ENCODE results near the gene MRPL53.
A peak's percentile ranks its signal among the peaks of the same experiment; 100 is the strongest.
"Not testable (repeated sequence)": the region's sequence is repeated elsewhere in the genome, so short reads cannot be mapped to it uniquely, and the experiment has no call there.

Gene MRPL53

DNA sequence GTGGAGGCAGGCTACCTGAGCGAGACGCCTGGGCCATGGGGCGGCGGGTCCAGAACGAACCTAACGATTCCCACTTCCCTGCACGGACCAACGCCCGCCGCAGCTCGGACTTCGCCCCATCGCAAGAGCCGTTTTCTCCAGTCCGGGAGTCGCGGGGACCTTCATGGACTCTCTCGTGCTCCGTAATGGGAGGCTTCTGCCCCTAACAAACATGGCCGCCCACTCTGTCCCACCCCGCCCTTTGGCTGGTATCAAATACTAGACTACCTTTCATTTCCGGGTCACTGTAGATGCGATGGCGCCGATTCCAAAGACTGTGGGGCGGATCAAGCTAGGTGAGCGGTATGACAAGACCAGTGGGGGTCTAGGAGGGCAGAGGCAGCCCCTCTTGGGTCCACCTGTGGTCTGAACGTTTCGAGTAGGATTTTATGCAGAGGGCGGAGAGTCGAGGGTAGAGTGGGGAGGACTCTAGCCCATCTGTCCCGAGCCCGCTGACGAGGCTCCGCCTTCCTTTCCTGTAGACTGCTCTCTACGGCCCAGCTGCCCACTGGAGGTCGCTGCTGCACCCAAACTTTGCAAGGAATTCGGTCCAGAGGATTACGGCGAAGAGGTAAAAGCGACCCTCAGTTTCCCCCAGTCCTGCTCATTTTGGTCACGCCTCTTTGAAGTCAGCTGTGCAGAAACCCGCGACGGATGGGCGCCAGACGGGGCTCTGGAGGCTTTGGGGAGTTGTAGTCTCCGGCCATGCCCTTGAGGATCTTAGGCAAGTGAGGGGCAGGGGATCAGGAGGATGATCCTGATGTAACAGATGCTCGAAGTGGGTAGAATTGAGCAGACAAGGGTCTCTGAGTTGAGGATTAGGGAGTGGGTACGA lies 10.6 kb upstream of the MRPL53 start, which contains the start of the genes CCDC142 and TTC31:
CCDC142 (minus strand) TSS at position 198 of the 874 bp plus-strand sequence; CDS start at position 37, 161 bp downstream.
TTC31 (plus strand) TSS at position 281 of the 874 bp plus-strand sequence; CDS start at position 296, 15 bp downstream.
- peak; percentile 86 to 89 (median 88) for DNase-seq (ENCODE audit: low read depth in 3 of 3)

- DNase-seq (ENCODE audit: low read depth in 3 of 3): no peak
Observed at GRCh38 chr2:74481961-74482800, 9.7 kb upstream of the MRPL53 start.

DNA sequence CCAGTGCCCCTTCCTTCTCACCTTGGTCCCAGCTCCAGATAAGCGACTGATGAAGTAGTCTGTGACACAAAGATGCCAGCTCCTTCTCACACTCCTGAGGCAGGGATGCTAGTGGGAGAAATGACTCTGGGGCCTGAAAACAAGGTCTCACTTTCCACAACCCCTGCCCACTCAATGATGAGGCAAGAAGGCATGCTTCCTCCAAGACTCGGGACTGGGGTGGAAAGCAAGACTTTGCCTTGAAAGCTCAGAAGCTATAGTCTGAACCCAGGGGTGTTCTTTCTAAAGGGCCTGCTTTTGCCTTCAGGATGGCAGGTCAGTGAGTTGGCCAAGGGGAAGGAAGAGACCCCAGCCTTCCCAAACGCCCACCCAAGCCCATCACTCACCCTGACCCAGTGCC lies 9.0 kb upstream of the MRPL53 start:
- DNase-seq (ENCODE audit: low read depth in 3 of 3): no peak

DNA sequence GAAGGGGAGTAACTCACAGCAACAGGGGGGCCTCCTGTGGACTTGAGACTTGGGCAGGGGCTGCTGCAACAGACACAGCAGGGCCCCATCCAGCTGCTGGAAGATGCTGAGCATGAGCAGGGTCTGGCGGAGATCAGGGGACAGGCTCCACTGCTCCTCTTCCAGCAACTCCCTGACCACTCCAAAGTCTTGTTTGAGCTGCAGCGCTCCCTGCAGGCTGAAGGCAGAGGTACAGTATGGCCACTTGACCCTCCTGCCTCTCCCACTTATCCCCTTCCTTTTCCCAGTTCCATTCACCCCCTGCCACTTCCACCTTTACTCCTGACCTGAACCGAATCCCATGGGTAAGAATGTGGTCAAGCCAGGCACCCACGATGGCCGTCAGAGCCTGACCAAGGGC lies 2.4 kb upstream of the MRPL53 start:
- no peak for DNase-seq (ENCODE audit: low read depth in 3 of 3)

DNA sequence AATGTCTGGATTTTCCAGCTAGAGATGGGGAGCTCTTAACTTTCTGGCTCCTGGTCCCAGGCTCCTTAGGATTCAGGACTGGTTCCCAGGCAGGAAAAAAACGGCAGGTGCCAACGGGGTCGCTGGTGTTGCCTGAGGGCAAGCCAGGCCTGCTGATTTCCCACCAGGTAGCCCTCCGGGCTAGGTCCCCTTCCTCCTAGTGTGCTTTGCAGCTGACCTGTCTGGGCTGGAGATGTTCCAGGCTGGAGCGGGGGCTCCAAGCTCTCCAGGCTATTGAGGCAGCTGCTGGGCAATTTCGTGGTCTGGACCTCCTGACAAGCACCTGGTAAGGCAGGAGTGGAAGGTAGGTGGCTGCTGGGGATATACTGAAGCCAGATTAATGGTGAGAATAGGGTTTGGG lies 2.0 kb upstream of the MRPL53 start:
- DNase-seq (ENCODE audit: low read depth in 3 of 3): no peak

- no peak for DNase-seq (ENCODE audit: low read depth in 3 of 3)
Observed at GRCh38 chr2:74472945-74473258, 422 bp upstream of the MRPL53 start.

DNA sequence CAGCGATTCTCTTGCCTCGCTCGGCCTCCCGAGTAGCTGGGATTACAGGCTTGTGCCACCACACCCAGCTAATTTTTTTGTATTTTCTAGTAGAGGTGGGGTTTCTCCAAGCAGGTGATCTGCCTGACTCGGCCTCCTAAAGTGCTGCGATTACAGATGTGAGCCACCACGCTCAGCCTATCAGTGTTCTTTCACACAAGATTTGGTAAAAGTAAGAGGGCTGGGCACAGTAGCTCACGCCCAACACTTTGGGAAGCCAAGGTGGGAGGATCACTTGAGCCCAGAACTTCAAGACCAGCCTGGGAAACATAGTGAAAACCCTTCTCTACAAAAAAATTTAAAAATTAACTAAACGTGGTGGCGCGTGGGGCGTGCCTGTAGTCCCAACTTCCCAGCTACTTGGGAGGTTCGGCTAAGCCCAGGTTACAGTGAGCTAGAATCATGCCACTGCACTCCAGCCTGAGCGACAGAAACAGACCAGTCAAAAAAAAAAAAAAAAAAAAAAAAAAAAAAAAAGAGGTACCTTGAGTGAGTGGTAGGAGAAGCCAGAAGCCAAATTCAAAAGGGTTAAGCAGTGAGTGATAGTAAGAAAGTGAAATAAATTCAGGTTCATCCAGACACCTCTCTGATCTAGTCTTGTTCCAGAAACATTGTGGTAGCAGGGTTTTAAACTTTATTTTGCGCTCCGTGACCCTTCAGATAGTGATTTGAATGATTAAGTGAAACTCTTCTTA lies 981 bp downstream of the MRPL53 start:
- no peak for DNase-seq (ENCODE audit: low read depth in 3 of 3)

DNA sequence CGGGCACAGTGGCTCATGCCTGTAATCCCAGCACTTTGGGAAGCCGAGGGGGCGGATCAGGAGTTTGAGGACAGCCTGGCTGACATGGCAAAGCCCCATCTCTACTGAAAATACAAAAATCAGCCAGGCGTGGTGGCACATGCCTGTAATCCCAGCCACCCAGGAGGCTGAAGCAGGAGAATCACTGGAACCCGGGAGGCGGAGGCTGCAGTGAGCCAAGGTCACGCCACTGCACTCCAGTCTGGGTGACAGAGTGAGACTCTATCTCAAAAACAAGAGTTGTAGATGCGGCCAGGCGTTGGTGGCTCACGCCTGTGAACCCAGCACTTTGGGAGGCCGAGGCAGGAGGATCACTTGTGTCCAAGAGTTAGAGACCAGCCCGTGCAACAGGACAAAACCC lies 1.7 kb downstream of the MRPL53 start:
- DNase-seq (ENCODE audit: low read depth in 3 of 3): not testable (repeated sequence)

- DNase-seq (ENCODE audit: low read depth in 3 of 3): no peak
Observed at GRCh38 chr2:74464406-74464805, 8.1 kb downstream of the MRPL53 start.

GRCh38 chr2:74462786-74463105 lies 9.7 kb downstream of the MRPL53 start:
- DNase-seq (ENCODE audit: low read depth in 3 of 3): no peak

DNA sequence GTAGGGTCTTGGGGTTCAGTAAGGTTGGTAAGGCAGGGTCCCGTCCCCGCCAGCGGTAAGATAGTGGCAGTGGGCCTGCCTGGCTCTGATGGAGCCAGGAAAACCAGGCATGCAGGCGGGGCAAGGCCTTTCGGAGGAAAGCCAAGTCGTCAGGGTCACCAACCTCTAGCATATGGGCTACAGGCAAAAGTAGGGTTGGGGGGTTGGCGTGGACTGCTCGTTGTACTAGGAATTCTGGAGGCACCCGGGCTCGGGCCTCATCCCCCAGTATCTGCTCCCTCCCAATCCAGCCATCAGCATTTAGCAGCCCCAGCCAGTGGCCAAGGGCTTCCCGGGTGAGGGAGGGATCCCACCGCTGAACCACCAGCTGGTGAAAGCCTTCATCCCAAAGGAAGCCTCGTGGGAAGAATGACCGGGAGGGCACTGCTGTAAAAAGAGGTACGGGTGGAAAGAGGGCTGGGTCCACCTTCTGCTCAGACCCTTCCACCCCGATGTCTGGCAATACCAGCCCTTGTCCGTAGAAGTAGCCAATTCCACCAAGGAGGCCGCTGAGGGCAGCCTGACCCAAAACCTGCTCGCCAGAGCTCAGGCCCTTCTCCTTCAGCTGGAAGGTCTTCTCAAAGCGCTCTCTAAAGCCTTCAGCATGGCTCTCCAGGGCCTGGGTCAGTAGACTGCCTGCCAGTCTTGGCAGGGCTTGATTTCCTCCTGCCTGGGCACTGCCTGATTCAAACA lies 10.3 kb downstream of the MRPL53 start:
- no peak for DNase-seq (ENCODE audit: low read depth in 3 of 3)

GRCh38 chr2:74461187-74462053 lies 11.1 kb downstream of the MRPL53 start:
- DNase-seq (ENCODE audit: low read depth in 3 of 3): no peak

- not testable (repeated sequence) for DNase-seq (ENCODE audit: low read depth in 3 of 3)
Observed at GRCh38 chr2:74460187-74460586, 12.3 kb downstream of the MRPL53 start.

- DNase-seq (ENCODE audit: low read depth in 3 of 3): not testable (repeated sequence)
Observed at GRCh38 chr2:74459503-74460118, 12.9 kb downstream of the MRPL53 start.

- no peak for DNase-seq (ENCODE audit: low read depth in 3 of 3)
Observed at GRCh38 chr2:74458938-74459363, 13.5 kb downstream of the MRPL53 start.

DNA sequence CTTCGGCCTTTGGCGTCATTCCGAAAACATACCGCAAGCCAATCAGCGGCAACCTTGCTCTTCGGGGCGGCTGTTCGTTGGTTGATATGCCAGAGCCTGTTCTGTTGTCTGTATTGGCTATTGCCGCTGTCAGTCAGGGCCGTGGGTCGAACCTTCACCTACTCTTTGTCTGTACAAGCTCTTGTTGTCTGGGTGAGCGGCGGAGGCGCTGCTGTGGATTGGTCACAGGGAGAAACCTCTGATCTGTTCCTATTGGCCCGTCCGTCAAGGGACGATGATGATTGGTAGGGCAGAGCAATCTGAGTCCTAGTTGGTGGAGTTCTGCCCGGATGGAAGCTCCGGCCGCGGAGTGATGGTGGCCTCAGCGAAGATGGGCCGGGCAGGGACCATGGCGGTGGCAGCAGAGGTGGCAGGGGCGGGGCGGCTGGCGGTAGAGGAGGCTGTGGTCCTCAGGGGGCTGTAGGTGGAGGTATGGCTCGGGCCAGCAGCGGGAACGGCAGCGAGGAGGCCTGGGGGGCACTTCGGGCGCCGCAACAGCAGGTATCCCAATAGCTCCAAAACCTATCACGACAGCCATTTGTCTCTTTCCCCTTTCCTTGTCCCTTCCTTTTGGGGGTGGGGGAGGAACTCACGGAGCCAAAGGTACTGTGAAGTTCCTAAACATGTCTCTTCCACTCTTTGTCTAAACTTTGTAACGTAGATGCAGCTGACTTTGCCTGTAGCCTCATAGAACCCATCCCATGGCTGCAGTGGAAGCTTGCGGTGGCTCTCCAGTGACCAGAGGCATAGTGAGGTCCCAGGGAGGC lies 14.1 kb downstream of the MRPL53 start, which contains the start of gene WBP1:
WBP1 (plus strand) TSS at position 307 of the 806 bp plus-strand sequence; CDS start at position 472, 165 bp downstream.
- DNase-seq (ENCODE audit: low read depth in 3 of 3): peak; percentile 95 to 99 (median 97)

GRCh38 chr2:74457549-74458131 lies 14.8 kb downstream of the MRPL53 start:
- DNase-seq (ENCODE audit: low read depth in 3 of 3): peak; percentile 52 to 77 (median 66)

GRCh38 chr2:74457129-74457548 lies 15.3 kb downstream of the MRPL53 start:
- DNase-seq (ENCODE audit: low read depth in 3 of 3): no peak
